H9 (cell line): ENCODE measurements around the gene SLC9A9. TPM values are rescaled to one million over a fixed set of nuclear protein-coding genes. Genes with fewer than 3 reads are reported as not detected.

Experiments used
- DNase-seq: peaks from one replicate; pipeline ENCODE4 v3.0.0-alpha.2; 2017
- H2AFZ ChIP-seq: one replicate; pipeline ENCODE4 v1.6.1; 2013; ENCODE audit warnings: mild to moderate bottlenecking, low read length, control low read depth, moderate library complexity
- H2AK5ac ChIP-seq: 2 replicates; pipeline ENCODE4 v1.6.1; 2013; ENCODE audit warnings: low read length, control low read depth, mixed read lengths; ENCODE audit not compliant: insufficient read length
- H2BK120ac ChIP-seq: one replicate; pipeline ENCODE4 v1.6.1; 2013; ENCODE audit warnings: low read depth, mild to moderate bottlenecking, low read length, control low read depth, inconsistent platforms; ENCODE audit not compliant: poor library complexity, severe bottlenecking
- H2BK12ac ChIP-seq: 2 replicates; pipeline ENCODE4 v1.6.1; 2013; ENCODE audit warnings: low read length, control low read depth, mixed read lengths, low read depth; ENCODE audit not compliant: insufficient read length
- H2BK15ac ChIP-seq: 2 replicates; pipeline ENCODE4 v1.6.1; 2013; ENCODE audit warnings: low read depth, low read length, control low read depth
- H2BK20ac ChIP-seq: one replicate; pipeline ENCODE4 v1.6.1; 2013; ENCODE audit warnings: low read depth, mild to moderate bottlenecking, low read length, control low read depth, inconsistent platforms; ENCODE audit not compliant: poor library complexity, severe bottlenecking
- H2BK5ac ChIP-seq: 2 replicates; pipeline ENCODE4 v1.6.1; 2013; ENCODE audit warnings: low read length, control low read depth, mixed read lengths; ENCODE audit not compliant: insufficient read length
- H3K14ac ChIP-seq: 2 replicates; pipeline ENCODE4 v1.6.1; 2013; ENCODE audit warnings: low read length, control low read depth; ENCODE audit not compliant: insufficient read depth
- H3K18ac ChIP-seq: 2 replicates; pipeline ENCODE4 v1.6.1; 2013; ENCODE audit warnings: low read depth, mild to moderate bottlenecking, mixed read lengths, low read length, control low read depth; ENCODE audit not compliant: insufficient read length
- H3K23ac ChIP-seq: 2 replicates; pipeline ENCODE4 v1.6.1; 2013; ENCODE audit warnings: low read length, control low read depth, mixed read lengths, low read depth; ENCODE audit not compliant: insufficient read length
- H3K23me2 ChIP-seq: 2 replicates; pipeline ENCODE4 v1.6.1; 2013; ENCODE audit warnings: low read depth, mild to moderate bottlenecking, mixed read lengths, low read length, control low read depth; ENCODE audit not compliant: insufficient read length, poor library complexity, severe bottlenecking
- H3K27ac ChIP-seq: 2 replicates; pipeline ENCODE4 v1.5.1; 2013; ENCODE audit warnings: low read length, control low read depth, mixed read lengths, low read depth; ENCODE audit not compliant: insufficient read length
- H3K27me3 ChIP-seq: 2 replicates; pipeline ENCODE4 v1.6.1; 2013; ENCODE audit warnings: low read length, control low read depth, inconsistent platforms; ENCODE audit not compliant: insufficient read depth
- H3K4ac ChIP-seq: 2 replicates; pipeline ENCODE4 v1.6.1; 2013; ENCODE audit warnings: low read depth, mild to moderate bottlenecking, control low read depth, inconsistent platforms, low read length, moderate library complexity
- H3K4me1 ChIP-seq: 2 replicates; pipeline ENCODE4 v1.6.1; 2013; ENCODE audit warnings: low read length, control low read depth, inconsistent platforms; ENCODE audit not compliant: insufficient read depth
- H3K4me2 ChIP-seq: 2 replicates; pipeline ENCODE4 v1.6.1; 2013; ENCODE audit warnings: low read length, control low read depth, mixed read lengths; ENCODE audit not compliant: insufficient read length, insufficient read depth
- H3K56ac ChIP-seq: 2 replicates; pipeline ENCODE4 v1.6.1; 2013; ENCODE audit warnings: low read depth, mild to moderate bottlenecking, mixed read lengths, low read length, control low read depth; ENCODE audit not compliant: insufficient read length
- H3K79me1 ChIP-seq: 2 replicates; pipeline ENCODE4 v1.6.1; 2013; ENCODE audit warnings: low read depth, mild to moderate bottlenecking, moderate library complexity, low read length, control low read depth, inconsistent platforms; ENCODE audit not compliant: insufficient read depth, poor library complexity, severe bottlenecking
- H3K79me2 ChIP-seq: 2 replicates; pipeline ENCODE4 v1.6.1; 2013; ENCODE audit warnings: low read length, control low read depth, inconsistent platforms; ENCODE audit not compliant: insufficient read depth
- H3K9ac ChIP-seq: 2 replicates; pipeline ENCODE4 v1.6.1; 2013; ENCODE audit warnings: low read length, control low read depth, mixed read lengths; ENCODE audit not compliant: insufficient read length; ENCODE audit errors: extremely low read depth
- H3K9me3 ChIP-seq: one replicate; pipeline ENCODE4 v1.6.1; 2013; ENCODE audit warnings: low read depth, low read length, inconsistent platforms; ENCODE audit not compliant: control insufficient read depth
- H3T11ph ChIP-seq: one replicate; pipeline ENCODE4 v1.6.1; 2013; ENCODE audit warnings: mild to moderate bottlenecking, low read length, control low read depth, inconsistent platforms
- H4K20me1 ChIP-seq: one replicate; pipeline ENCODE4 v1.6.1; 2013; ENCODE audit not compliant: control insufficient read depth, insufficient read length, insufficient read depth
- H4K5ac ChIP-seq: 2 replicates; pipeline ENCODE4 v1.6.1; 2013; ENCODE audit warnings: low read depth, mild to moderate bottlenecking, mixed read lengths, low read length, control low read depth; ENCODE audit not compliant: insufficient read length
- H4K8ac ChIP-seq: replicated peaks from 2 replicates; pipeline ENCODE4 v1.6.1; 2013; ENCODE audit warnings: low read length, control low read depth, mixed read lengths, low read depth; ENCODE audit not compliant: insufficient read length
- H4K91ac ChIP-seq: 2 replicates; pipeline ENCODE4 v1.6.1; 2013; ENCODE audit warnings: low read depth, mild to moderate bottlenecking, moderate library complexity, mixed read lengths, low read length, control low read depth; ENCODE audit not compliant: insufficient read length
- H3K27ac Mint-ChIP-seq, 3 experiments: 2 replicates in 2 of 3; 3 replicates in 1 of 3; pipeline ENCODE4 v1.8.0; 2020 to 2021; ENCODE audit warnings: mixed read lengths in 3 of 3, mild to moderate bottlenecking in 1 of 3, moderate library complexity in 1 of 3
- H3K27me3 Mint-ChIP-seq: 2 replicates; pipeline ENCODE4 v1.8.0; 2021; ENCODE audit warnings: low read depth, mild to moderate bottlenecking, moderate library complexity, mixed read lengths
- H3K36me3 Mint-ChIP-seq, 3 experiments: 2 replicates in 2 of 3; 3 replicates in 1 of 3; pipeline ENCODE4 v1.8.0; 2020 to 2021; ENCODE audit warnings: low read depth in 3 of 3, mixed read lengths in 3 of 3; ENCODE audit not compliant: insufficient read depth in 1 of 3
- H3K4me1 Mint-ChIP-seq, 2 experiments: 2 replicates each; pipeline ENCODE4 v1.8.0; 2020; ENCODE audit warnings: mixed read lengths in 2 of 2
- H3K4me3 Mint-ChIP-seq, 2 experiments: 2 replicates in 1 of 2; 3 replicates in 1 of 2; pipeline ENCODE4 v1.8.0; 2020 to 2021; ENCODE audit warnings: mild to moderate bottlenecking in 2 of 2, mixed read lengths in 2 of 2, moderate library complexity in 1 of 2
- H3K9me3 Mint-ChIP-seq, 2 experiments: 2 replicates in 1 of 2; 3 replicates in 1 of 2; pipeline ENCODE4 v1.8.0; 2020; ENCODE audit warnings: mild to moderate bottlenecking in 2 of 2, mixed read lengths in 2 of 2, moderate library complexity in 1 of 2
- CTCF ChIP-seq: fragments of 200-600 bp; sonication (generic); conservative IDR thresholded peaks from 3 replicates; pipeline ENCODE4 v1.8.0; 2021; ENCODE audit warnings: antibody characterized with exemption, mild to moderate bottlenecking
- WGBS: extraction: QIAGEN DNeasy Blood & Tissue Kit; methylation state at CpG from one replicate; pipeline ENCODE4 v1.1.7; 2013; ENCODE audit warnings: missing lambda C conversion rate, low lambda C conversion rate, mixed read lengths; ENCODE audit not compliant: insufficient read length; ENCODE audit errors: extremely low coverage; 5-methylcytosine and 5-hydroxymethylcytosine counted together
- total RNA-seq: library from RNA; stranded (reverse); gene quantifications from 2 replicates; pipeline ENCODE4 v1.2.1, GENCODE V29; 2021

Gene SLC9A9
- total RNA-seq, 1 experiment from 2014 or later: 0.35 TPM

GRCh38 chr3:143897576-143898295 is 49.5 kb upstream of the SLC9A9 start:
- no peak overlapping the region for H3K4me2 ChIP-seq

More at GRCh38 chr3:143897576-143898295, 49.5 kb upstream of the SLC9A9 start:
- no peaks in the 10 kb centered on the region for H3K4me1 ChIP-seq
- no peaks in the 10 kb centered on the region; the same call in 1 of the 2 replicates for H3K27me3 ChIP-seq
- no peak for DNase-seq
- no peaks in the 10 kb centered on the region for H3K9me3 Mint-ChIP-seq
- no peak overlapping the region for H3K27ac ChIP-seq
- H4K91ac ChIP-seq: no peak overlapping the region
- H3K23me2 ChIP-seq: no peaks in the 10 kb centered on the region
- H2BK15ac ChIP-seq: no peak overlapping the region
- no peak overlapping the region for H3K27ac Mint-ChIP-seq
- no peak overlapping the region for H2AK5ac ChIP-seq
- no peak overlapping the region for H3K4ac ChIP-seq
- H3K14ac ChIP-seq: no peak overlapping the region
- no peak overlapping the region for H3K18ac ChIP-seq
- no peaks in the 10 kb centered on the region for H3K36me3 Mint-ChIP-seq
- no peak overlapping the region for H3K56ac ChIP-seq
- H3K79me2 ChIP-seq: no peaks in the 10 kb centered on the region
- no peak overlapping the region for H4K5ac ChIP-seq
- H3T11ph ChIP-seq: no peak overlapping the region
- no peak overlapping the region for H2AFZ ChIP-seq
- H2BK120ac ChIP-seq: no peak overlapping the region
- no peak overlapping the region for H3K9ac ChIP-seq
- 0 out of 4 replicates have a peak, but pooled peaks cover 0 to 5% of the 10 kb centered on the region in 2 experiments for H3K4me1 Mint-ChIP-seq
- no peak overlapping the region for H2BK12ac ChIP-seq
- no peak overlapping the region for H3K23ac ChIP-seq
- H2BK20ac ChIP-seq: no peak overlapping the region
- TF ChIP-seq CTCF: no peak
- no peak overlapping the region for H3K4me3 Mint-ChIP-seq
- no peaks in the 10 kb centered on the region for H3K79me1 ChIP-seq
- no peaks in the 10 kb centered on the region for H3K27me3 Mint-ChIP-seq
- H4K20me1 ChIP-seq: no peaks in the 10 kb centered on the region
- H4K8ac ChIP-seq: no peak overlapping the region
- no peak overlapping the region for H2BK5ac ChIP-seq
- WGBS: no CpG with 5 or more reads among the region's 7 CpGs
- no peaks in the 10 kb centered on the region for H3K9me3 ChIP-seq
